ENCODE results near the gene MARK3.

Gene MARK3

DNA sequence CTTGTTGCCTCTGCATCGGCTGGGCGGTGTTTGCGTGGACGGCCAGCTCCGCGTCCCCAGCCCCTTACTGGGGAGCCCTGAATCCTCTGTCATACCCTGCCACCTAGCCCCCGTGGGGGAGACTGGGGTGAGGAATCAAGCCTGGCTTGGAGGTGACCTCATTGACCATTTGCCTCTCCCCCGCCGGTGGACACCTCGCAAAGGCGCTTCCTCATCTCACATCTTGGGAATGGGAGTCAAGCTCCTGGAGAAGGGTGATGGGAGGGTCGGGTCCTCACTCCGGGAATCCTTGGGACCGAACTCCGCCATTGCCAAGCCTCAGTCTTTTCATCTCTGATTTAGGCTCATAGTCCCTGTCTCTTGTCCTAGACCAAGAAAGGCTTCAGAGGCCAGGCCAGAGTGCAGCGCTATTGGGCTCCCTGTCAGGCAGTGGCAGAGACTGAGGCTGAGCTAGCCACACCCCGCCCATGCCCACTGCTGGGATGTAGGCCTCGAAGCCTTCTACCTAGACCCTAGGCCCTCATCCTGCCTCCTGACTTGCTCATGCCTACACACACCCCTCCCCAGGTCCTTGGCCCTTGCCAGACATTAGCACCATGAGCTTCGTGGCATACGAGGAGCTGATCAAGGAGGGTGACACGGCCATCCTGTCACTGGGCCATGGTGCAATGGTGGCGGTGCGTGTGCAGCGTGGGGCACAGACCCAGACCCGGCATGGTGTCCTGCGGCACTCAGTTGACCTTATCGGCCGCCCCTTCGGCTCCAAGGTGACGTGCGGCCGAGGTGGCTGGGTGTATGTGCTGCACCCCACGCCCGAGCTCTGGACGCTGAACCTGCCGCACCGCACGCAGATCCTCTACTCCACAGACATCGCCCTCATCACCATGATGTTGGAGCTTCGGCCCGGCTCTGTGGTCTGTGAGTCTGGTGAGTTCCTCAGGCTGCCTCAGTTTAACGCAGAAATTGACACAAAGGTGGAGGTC is 144.5 kb downstream of the MARK3 start:
- H3K36me3 ChIP-seq = no peaks in the 10 kb centered on the region
- TF ChIP-seq, protein P1, sequence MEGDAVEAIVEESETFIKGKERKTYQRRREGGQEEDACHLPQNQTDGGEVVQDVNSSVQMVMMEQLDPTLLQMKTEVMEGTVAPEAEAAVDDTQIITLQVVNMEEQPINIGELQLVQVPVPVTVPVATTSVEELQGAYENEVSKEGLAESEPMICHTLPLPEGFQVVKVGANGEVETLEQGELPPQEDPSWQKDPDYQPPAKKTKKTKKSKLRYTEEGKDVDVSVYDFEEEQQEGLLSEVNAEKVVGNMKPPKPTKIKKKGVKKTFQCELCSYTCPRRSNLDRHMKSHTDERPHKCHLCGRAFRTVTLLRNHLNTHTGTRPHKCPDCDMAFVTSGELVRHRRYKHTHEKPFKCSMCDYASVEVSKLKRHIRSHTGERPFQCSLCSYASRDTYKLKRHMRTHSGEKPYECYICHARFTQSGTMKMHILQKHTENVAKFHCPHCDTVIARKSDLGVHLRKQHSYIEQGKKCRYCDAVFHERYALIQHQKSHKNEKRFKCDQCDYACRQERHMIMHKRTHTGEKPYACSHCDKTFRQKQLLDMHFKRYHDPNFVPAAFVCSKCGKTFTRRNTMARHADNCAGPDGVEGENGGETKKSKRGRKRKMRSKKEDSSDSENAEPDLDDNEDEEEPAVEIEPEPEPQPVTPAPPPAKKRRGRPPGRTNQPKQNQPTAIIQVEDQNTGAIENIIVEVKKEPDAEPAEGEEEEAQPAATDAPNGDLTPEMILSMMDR (IDR thresholded peaks at IDR 0.05) = no peak
- no peaks in the 10 kb centered on the region for H3K9me3 ChIP-seq
- H3K27ac ChIP-seq = peak overlapping the region; percentile 79
- peaks cover 18 to 19% of the 10 kb centered on the region in 2 experiments for H3K4me1 ChIP-seq (ENCODE audit: control insufficient read depth in 1 of 2, insufficient read depth in 1 of 2, low read depth in 1 of 2, low read length in 1 of 2)
- H3K4me3 ChIP-seq (ENCODE audit: low read depth in 1 of 2, low read length in 1 of 2) = peak overlapping the region; percentile 80 to 81
- H3K27me3 ChIP-seq = peaks cover 25% of the 10 kb centered on the region

DNA sequence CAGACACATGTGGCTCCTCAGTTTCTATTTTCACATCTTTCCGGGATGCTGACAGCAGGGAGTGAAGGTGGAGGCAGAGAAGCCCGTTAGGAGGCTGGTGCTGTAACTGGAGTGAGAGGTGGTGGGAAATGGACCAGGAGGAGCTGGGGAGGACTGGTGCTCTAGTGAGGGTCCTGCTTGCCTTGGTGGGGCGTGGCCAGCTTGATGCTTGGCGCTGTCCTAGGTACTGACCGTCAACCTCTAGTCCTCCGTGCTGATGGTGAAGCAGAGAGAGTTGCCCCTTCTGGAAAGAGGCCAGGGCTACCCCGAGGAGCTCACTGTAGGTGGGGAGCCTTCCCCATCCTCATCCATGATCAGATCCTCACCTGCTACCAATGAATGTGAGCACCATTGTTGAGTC is 145.2 kb downstream of the MARK3 start:
- peaks cover 18% of the 10 kb centered on the region for H3K27me3 ChIP-seq
- no peak overlapping the region for H3K27ac ChIP-seq
- H3K4me3 ChIP-seq (ENCODE audit: low read depth in 1 of 2, low read length in 1 of 2) = no peak overlapping the region
- TF ChIP-seq, protein P1 (IDR thresholded peaks at IDR 0.05) = no peak
- H3K4me1 ChIP-seq (ENCODE audit: control insufficient read depth in 1 of 2, insufficient read depth in 1 of 2, low read depth in 1 of 2, low read length in 1 of 2) = peaks cover 18 to 19% of the 10 kb centered on the region in 2 experiments
- H3K36me3 ChIP-seq = no peaks in the 10 kb centered on the region
- no peaks in the 10 kb centered on the region for H3K9me3 ChIP-seq

DNA sequence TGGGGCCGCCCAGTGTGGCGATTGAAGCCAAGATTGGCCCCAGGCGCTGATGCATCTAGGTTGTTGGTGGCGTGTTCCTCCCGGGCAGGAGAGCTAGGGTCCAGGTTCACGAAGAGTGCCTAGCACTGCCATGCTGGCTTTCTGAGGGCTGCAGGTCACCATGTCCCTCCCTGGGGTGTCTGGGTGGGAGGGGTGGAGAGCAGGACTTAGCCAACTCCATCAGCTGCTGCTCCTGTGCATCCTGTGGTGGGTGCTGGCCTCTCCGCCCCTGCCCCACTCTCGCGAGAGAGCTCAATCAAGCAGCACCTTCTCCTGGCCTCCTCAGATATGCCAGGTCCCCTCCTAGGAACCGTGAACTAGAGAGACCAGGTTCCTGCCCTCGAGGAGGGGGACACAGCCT is 145.6 kb downstream of the MARK3 start:
- no peaks in the 10 kb centered on the region for H3K9me3 ChIP-seq
- H3K27me3 ChIP-seq = peaks cover 13% of the 10 kb centered on the region
- TF ChIP-seq, protein P1 (IDR thresholded peaks at IDR 0.05) = no peak
- no peak overlapping the region for H3K27ac ChIP-seq
- peaks cover 18 to 19% of the 10 kb centered on the region in 2 experiments for H3K4me1 ChIP-seq (ENCODE audit: control insufficient read depth in 1 of 2, insufficient read depth in 1 of 2, low read depth in 1 of 2, low read length in 1 of 2)
- no peak overlapping the region for H3K4me3 ChIP-seq (ENCODE audit: low read depth in 1 of 2, low read length in 1 of 2)
- no peaks in the 10 kb centered on the region for H3K36me3 ChIP-seq

DNA sequence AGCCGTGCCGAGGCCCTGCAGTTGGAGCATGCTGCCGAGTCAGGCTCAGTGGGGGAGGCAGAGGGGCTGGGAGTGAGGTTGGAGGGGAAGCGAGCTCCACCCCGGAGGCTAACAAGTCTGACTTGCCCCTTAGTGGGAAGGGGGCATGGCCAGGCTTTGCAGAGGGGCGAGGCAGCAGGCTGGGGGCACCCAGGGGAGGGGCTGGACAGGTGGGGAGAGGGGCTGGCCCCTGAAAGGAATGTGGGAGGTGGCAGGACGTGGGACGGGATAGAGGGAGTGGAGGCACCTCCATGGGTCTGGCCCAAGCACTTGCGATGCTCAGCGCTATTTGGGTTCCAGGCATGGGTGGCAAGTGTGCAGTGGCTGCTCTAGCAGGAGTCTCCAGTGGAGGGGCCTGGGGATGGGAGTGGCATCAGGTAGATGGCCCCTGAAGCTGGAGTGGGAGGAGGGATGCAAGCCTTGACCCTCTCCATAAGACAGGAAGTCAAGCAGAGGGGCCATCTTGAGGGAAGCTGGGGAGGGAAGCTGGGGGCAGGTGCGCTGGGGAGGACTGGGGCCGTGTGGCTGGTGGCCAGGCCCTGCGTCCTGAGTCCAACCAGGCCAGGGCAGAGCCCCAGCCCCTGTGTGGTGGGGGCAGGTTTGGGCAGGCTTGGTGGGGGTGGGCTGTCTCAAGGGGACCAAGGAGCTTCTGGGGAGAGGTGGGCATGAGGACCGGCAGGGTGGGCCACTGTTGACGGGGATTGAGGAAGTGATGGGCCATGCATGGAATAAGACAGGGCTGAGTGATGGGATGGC is 146.4 kb downstream of the MARK3 start:
- TF ChIP-seq, protein P1 (IDR thresholded peaks at IDR 0.05) = no peak
- no peaks in the 10 kb centered on the region for H3K36me3 ChIP-seq
- H3K9me3 ChIP-seq = no peaks in the 10 kb centered on the region
- H3K4me3 ChIP-seq (ENCODE audit: low read depth in 1 of 2, low read length in 1 of 2) = no peak overlapping the region
- H3K27ac ChIP-seq = no peak overlapping the region
- H3K27me3 ChIP-seq = peaks cover 6% of the 10 kb centered on the region
- H3K4me1 ChIP-seq (ENCODE audit: control insufficient read depth in 1 of 2, insufficient read depth in 1 of 2, low read depth in 1 of 2, low read length in 1 of 2) = peaks cover 18 to 19% of the 10 kb centered on the region in 2 experiments

DNA sequence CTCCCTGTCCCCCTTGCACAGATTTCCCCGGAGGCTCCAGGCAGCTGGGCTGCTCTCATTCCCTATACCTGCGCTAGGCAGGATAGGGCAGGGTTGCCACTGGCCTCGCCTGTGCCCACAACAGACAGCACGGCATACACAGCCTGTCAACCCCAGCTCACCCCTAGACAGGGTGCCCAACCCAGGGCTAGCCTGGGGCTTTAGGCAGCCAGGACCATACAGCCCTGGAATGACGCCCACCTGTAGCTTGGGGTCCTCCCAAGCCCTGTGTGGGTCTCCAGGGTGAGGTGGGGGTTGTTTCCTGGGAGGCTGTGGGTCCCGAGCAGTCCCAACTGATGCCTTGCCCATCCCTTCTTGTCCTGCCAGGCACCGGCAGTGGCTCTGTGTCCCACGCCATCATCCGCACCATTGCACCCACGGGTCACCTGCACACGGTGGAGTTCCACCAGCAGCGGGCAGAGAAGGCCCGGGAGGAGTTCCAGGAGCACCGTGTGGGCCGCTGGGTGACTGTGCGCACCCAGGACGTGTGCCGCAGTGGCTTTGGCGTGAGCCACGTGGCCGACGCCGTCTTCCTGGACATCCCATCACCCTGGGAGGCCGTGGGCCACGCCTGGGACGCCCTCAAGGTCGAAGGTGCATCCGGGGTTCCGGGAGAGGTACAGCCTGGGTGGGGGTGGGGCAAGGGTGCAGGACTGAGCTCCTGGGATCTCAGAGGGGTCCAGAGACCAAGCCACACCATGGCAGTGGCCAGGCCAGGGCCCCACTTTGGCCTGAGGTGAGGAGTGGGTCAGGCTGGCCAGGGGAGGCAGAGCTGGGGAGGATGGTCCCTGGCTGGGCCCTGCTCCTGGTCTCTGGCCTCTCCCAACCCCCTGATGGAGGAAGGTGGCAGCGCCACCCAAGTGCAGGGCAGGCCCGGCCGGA is 147.3 kb downstream of the MARK3 start:
- Histone ChIP-seq H3K9me3 (no peaks in the 10 kb centered on the region), H3K4me1 (ENCODE audit: control insufficient read depth in 1 of 2, insufficient read depth in 1 of 2, low read depth in 1 of 2, low read length in 1 of 2) (peaks cover 18 to 19% of the 10 kb centered on the region in 2 experiments), H3K27ac (no peak overlapping the region), H3K27me3 (no peaks in the 10 kb centered on the region), H3K36me3 (no peaks in the 10 kb centered on the region), H3K4me3 (ENCODE audit: low read depth in 1 of 2, low read length in 1 of 2) (no peak overlapping the region)
- TF ChIP-seq, protein P1 (IDR thresholded peaks at IDR 0.05) = no peak

All from neutrophil (primary cell).